ENCODE measurements around the gene ARPC1A.

ARPC1A gene

DNA sequence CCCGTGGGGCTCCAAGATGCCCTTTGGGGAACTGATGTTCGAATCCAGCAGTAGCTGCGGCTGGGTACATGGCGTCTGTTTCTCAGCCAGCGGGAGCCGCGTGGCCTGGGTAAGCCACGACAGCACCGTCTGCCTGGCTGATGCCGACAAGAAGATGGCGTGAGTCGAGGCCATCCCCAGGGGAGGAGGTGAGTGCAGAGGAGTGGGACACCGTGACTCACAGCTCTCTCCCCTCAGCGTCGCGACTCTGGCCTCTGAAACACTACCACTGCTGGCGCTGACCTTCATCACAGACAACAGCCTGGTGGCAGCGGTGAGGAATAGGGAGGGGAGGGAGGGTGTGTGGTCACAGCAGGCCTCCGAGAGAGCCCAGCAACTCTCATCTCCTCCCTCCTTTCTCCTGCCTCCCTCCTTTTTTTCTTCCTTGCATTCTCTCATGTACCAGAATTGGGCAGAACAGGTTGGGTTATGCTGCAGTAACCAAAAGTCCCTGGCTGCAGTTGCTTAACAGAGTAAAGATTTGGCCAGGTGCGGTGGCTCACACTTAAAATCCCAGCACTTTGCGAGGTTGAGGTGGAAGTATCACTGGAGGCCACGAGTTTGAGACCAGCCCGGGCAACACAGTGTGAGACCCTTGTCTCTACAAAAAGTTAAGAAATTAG, 65.4 kb downstream of the ARPC1A start:
- DNase-seq, result no peak

DNA sequence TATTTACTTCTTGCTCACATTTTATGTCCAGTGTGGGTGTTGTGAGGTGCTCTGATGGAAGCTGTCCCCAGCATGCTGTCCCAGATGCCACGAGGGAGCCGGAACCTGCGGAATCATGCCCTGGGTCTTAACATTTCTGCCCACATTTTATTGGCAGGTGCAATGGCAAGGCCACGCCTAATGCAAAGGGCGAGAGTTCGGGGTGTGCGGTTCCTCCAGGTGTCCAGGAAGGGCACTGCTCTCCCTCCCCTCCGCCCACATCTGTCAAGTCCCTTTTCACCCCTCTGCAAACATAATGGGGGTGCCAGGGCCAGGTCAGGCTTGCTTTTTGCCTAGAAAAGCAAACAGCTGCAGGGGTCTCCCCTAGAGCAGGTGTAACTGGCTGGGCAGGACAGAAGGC, 66.3 kb downstream of the ARPC1A start:
- DNase-seq, result no peak

DNA sequence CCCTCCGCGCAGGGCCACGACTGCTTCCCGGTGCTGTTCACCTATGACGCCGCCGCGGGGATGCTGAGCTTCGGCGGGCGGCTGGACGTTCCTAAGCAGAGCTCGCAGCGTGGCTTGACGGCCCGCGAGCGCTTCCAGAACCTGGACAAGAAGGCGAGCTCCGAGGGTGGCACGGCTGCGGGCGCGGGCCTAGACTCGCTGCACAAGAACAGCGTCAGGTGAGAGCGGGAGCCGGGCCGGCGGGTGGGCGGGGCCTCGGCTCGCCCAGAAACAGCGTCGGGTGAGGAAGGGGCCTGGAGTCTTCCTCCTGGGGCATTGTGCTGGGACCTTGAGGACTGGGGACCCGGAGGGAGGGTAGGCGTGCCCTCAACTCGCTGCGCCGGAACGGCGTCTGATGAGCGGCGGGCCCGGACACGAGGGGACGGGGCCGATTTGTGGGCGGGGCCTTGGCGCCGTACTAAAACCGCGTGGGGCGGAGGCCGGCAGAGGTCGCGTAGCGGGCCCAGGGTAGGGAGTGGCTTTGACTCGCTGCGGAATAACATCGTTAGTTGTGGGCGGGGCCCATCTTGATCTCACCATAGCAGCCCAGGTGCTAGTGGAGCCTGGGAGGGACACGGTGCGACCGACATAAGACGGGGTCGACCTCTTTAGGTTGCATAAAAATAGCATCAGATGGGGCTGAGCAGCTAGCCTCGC, 67.1 kb downstream of the ARPC1A start:
- DNase-seq, result no peak

DNA sequence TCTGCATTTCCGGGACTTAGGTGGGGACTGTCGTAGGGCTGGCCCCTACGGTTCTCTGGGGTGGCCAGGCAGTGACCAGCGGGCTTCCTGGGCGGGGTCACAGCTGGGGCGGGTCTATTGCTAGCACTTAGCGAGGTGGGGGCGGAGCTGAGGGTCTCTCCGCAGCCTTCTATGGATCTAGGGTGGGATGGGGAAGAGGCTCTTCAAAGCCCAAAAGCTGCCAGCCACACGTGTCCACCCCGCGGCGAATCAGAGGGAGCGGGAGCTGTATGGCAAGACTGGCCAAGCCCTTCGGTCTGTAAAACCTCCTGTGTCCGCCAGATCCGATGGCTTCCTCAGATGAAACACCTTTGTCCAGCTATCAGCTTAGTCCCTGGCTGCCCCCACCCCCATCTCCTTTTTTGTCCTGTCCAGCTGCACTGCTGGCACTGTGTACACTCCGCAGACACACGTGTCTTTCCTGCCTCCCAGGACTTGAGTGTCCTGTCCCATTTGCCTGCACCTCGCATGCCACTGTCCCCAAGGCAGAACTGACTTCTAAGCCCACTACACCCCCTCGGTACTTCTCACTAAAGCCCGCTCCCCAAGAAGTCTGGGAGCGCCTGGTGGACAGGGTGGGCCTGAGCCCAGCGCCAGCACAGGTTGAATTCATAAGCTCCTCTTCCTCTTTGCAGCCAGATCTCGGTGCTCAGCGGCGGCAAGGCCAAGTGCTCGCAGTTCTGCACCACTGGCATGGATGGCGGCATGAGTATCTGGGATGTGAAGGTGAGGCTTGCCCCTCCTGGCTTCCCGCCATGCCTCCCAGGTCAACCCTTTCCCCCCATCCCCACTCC, 67.9 kb downstream of the ARPC1A start:
- DNase-seq, result no peak

DNA sequence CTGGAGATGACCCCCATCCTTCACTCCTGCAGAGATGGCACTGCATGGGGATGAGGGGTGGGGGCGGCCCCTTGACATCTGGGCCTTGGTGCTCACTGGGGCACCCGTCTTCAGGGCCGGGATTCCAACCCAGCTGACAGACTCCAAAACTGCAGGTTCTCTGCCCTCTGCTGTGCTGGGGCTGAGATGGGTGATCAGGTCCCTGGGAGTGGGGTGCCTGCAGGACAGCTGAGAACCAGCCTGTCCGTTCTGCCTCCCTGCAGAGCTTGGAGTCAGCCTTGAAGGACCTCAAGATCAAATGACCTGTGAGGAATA, 68.4 kb downstream of the ARPC1A start:
- no peak for DNase-seq

DNA sequence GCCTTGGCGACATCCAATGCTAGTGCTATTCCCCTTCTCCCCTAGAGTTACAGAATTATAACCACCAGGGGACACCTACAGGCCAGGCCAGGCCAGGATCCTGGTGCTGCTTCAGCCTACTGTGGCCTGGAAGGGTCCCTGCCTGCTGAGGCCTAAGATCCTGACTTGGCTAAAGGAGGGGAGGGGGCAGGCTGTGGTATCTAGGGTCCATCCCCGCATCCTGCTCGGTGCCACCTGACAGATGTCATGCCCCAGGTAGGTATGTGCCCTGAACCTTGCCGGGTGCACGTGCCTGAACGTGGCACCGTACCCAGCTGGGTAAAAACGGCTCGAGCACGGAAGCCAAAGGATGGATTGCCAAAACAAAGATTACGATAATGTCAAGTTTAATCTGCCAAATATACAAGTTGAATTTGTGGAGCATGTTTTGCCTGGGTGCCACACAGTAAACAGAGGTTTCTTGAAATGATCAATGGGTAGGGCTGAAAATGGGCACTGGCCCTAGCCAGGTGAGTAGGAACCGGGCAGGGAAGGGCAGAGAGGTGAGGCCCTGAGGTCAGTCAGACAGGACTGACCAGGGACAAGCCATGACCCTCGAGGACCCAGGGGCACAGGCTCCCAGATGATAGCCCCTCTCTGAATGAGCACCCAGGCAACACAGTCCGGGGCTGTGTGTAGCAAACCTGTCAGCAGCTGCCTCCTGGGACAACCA, 70.1 kb downstream of the ARPC1A start:
- peak in 1 of 2 experiments; percentile 26 for DNase-seq

DNA sequence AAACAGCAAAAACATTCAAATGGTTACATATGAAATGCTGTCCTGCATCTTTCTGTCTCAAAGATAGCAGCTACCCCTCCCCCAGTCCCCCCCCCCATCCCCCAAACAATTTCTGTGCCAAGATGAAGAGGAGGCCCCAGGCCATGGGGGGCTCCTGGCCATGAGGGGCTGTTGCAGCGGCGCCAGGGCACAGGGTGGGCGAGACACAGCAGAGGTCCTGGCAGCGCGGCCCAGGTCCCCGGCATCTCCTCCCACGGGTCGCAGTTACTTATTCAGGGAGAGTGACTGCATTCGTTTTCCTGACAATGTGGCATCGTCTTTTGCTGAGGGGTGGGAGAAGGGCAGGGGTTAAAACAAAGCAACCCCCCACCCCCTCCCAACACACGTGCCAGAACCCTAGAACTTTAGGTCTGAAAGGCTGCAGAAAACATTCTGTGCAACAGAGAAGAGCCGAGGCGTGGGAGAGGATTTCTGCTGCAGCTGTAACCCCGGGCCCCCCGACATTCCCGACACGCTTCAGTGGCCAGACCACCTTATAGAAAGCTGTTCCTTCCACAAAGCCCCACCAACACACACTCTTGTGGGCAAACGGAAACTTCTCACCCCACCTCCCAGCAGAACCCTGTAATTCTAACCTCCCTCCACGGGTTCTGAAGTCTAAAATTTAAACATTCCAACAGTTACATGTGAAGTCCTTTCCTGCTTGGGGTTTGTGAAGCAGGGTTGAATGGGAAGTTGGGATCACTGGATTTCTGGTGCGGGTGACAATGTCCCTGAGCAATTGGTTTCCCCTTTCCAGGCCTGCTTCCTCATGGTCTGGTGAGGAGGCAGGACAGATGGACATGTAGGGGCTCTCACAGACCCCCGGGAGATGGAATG, 71.0 kb downstream of the ARPC1A start:
- no peak for DNase-seq

DNA sequence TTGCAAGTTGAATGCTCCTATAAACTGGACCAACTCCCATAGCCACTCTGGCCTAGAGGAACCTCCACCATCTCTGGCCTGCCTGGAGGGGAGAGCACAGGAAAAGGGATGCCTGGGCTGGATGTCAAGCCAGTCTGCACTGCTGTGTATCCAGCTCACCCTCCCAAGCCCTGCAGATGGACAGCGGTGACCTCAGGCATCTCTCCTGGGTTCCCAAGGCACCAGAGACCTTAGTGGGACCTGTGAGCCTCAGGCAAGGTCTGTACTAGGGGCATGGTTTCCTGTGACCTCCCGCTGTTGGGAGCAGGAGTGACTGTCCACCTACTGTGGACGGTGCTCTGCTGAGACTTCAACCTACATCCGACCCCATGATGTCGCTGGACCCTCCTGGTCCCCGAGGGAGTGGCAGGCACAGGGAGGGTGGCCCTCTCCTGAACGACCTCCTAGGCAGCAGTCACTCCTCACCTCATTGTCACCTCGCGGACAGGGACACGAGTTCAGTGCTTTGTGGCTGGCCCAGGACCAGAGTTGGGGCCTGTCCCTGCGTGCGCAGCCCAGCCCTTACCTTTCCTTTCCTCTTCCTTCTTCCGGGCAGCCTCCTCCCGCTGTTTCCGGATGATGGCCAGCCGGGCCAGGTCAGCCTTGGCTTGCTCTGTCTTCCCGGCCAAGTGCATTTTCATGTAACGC, 71.7 kb downstream of the ARPC1A start:
- DNase-seq, result no peak

DNA sequence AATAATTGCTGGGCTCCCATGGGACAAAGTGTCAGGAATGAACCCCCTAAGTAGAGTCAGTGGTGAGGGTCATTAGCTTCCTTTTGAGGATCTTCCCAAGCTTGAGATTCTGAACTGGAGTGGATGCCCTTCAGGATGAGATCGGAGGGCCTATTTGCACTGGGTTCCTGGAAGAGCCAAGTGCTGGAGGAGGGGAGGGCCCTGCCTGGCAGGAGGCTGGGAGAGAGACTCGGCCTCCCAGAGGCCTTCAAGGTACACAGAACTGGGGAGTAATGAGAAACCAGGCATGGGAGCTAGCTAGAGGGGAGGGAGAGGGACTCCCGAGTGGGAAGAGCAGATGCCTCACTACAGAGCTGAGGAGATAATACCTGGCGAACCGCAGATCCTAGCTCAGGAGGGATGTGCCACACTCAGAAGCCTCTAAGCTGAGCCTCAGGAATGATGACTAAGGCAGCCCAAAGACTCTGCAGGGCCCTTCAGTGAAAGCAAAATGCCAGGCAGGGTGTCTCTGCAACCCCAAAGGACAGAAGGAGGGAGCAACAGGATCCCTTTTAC, 73.3 kb downstream of the ARPC1A start:
- DNase-seq, result no peak

DNA sequence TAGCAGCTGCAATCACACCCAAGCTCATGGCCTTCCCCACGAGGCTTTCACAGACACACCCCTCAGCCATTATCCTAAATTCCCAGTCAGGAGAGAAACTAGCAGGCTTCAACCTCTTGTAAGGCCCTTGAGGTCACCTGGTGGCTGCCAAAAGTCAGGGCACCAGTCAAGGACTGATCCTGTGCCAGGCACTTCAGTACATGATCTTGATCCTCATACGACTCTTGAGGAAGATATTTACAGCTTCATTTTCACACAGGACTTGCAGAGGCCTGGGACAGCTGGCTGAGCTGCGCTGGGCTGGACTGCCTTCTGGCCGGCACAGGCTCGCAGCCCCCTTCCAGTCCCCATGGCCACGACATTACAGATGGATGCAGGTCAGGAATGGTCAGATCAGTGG, 73.9 kb downstream of the ARPC1A start:
- no peak for DNase-seq

DNA sequence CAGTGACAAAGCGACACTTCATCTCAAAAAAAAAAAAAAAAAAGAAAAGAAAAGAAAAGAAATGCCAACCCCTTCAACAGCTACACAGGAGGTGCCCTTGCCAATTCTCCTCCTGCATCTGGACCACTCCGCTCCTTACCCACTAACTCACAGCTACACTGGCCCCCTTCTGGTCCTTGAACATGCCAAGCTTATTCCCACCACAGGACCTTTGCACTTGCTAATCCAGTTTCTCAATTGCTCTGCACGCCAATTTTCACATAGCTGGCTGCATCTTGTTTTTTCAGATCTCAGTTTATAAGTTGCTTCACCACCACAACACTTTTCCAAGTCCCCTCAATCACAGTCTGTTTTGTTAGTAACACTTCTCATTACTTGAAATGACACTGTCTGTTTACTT, 77.2 kb downstream of the ARPC1A start:
- no peak for DNase-seq

DNA sequence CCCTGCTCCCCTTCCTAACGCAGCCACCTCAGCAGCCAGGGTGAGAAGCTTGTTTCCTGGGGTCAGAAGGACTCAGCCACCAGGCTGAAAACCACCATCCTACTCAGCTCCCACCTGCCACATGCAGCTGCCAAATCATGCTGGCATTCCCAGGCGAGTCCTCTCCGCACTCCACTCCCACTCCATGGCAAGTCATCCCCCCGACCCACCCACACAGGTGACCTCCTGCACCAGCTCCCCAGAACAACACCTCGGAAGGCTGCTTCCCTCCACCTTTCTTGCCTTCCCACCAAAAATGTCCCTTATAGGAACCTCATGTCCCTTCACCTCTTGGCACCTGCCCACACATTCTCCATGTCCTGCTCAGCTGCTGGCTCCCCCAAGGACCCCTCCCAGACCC, 78.1 kb downstream of the ARPC1A start:
- no peak for DNase-seq

DNA sequence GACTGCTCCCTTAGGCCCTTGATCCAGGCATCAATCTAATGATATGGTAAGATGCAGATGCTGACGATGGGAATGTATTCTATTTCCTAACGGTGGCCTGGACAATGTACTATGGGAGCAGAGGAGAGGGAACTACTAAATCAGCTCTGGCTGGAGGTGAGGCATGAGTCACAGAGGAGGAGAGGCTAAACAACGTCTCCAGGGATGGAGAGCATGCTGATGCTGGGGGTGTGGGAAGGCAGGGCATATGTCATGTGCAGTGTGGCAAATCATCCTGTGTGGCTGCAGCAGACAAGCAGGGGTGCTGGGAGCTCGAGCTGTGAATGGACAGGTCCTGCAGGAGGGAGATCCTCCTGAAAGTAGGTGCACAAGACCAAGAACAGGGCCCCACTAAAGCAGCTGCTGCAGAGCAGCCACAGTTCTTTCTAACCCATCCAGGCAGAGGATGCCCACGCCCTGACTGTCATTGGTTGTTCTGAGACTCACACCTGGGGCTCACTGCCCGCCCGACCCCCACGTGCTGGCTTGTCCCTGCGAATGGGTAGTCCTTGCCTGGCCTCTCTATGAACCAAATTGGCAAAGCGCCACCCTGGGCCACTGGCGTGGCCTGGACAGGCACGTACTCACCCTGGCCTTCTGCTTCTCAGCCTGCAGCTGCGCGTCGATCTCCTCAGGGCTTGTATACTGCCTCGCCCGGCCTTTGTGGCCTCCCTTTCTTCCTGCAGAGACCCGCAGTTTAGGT, 78.7 kb downstream of the ARPC1A start:
- no peak for DNase-seq

DNA sequence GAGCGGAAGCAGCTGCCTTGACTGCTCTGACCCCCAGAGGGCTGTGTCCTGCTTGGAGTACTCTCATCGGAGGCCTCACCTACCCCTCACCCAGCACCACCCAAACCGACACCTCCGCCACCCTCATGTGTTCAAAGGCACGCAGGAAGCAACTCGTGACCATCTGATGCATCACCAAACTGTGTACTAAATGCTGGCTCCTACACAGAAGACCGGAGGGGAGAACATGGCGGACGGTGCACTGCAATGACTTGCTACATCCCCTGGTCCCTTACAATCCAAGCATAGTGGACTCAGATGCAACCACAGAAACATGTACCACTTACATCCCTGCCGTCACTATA, 79.3 kb downstream of the ARPC1A start:
- DNase-seq, result no peak

DNA sequence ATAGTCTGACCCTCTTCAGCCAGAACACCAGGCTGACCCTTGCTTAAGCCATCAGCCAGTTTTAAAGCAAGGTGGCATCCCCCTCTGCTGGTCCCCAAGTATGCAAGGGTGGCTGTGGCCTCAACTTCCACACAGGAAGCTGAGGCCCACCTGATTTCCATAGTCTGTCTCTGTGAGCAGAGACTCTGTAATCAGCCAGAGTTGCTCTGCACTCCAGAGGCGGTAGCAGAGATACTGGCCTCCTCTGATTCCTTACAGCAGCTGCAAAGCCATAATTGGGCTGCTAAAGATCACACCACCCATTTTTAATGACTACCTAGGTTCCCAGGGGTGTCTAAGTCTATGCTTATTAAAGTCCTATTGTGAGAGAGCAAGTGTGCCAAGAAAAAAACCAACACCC, 80.9 kb downstream of the ARPC1A start:
- DNase-seq, result no peak

DNA sequence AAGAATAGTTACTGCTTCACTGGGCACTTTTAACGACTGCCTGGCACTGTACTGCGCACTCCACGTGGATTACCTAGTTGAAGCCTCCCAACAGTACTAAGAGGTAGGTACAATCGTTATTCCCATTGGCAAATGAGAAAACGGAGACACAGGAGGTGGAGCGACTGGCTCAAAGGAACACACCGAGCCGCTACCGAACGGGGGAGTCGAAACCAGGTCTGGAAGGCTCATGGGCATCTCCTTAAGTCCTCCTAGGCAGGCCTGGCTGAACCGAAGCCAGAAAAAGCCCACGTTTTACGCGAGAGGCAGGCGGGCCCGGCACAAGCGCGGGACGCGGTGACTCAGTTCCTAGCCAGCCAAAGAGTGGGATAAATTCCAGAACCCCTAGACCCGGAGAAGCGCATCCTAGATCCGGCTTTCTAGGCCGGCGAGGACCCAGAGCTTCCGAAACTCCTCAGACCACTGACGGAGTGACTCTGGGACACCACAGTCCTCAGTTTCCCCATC, 82.2 kb downstream of the ARPC1A start:
- DNase-seq, result peak in 1 of 2 experiments; percentile 46

DNA sequence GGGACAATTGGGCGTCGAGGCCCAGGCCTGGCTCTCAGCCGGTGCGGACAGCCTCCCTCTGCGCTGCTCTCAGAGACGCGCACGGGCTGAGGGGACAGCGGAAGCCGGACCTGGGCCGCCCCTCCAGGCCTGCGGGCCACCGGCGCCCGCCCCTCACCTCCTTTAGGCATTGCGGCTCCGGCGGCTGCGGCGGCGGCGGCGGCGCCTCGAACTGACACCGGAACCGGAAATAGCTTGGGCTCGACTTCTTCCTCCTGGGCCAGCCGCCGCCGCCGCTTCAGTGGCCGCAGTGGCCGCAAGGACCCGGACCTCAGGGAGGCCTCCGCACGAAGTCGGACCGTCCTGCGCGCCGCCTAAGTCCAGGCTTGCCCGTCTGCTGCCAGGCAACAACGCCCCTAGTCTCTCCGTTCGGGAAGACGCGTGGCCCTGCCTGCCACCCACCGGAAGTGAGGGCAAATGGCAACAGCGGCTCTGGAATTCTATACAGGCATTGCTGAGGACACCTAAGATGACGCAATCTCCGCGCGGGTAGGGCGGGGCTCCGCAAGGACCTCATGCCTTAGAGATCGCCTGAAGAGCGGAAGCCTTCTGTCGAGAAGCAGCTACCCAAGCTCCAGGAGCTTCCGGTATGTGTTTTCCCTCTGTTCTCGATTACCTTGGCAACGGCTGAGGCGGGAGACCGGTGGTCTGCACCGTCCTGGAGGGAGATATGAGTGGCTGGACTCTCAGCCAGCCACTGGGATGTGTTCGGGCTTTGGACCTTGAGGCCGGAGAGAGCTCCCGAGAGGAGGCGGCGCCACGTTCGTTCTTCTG, 82.9 kb downstream of the ARPC1A start, which contains the start of the genes BUD31 and PDAP1:
Gene BUD31, plus strand, starts transcription at position 591 of the 813 bp plus-strand sequence. CDS start 2,124 bp downstream, outside the sequence.
Gene PDAP1, minus strand, starts transcription at position 219 of the 813 bp plus-strand sequence. Its CDS starts 49 bp downstream, at position 170.
- peak; percentile 95 for DNase-seq

DNA sequence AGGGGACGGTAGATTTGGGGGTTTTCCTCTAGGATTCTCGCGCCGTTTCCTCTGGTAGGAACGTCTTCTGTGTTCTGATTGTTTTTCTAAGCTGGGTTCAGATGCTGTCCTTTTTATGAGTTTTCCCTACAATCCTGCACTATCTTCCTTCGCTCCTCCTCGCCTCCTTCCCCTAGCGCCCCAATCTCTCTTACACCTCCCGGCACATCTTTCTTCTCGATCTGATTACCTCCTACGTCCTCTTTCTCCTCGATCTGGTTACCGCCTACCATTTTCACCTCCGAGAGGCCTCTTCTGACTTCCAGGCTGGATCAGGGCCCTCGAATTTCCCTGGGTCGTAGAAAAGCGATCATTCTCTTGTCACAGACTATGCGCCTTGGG, 83.5 kb downstream of the ARPC1A start:
- peak; percentile 52 to 64 for DNase-seq

DNA sequence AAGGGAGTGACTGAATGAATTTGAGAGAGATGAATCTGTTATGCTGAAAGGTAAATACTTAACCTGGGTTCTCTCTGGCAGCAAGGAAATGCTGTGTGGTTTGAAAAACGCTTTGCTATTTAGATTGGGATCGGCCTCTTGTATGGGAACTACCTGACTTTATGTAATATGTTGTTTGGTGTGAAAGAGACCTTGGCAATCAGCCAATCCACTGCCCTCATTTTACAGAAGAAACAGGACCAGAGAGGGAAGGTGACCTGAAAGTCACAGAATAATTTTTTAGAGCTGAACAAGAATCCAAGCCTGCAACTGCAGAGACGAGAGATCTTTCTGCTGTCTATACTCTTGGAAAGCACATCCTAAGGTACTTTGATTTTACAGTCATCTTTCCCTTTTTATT, 84.1 kb downstream of the ARPC1A start:
- no peak for DNase-seq

All from Kasumi-1 (cell line).